NCI-H2227 (cell line): ENCODE results near the gene INPP5A.
"Not testable (repeated sequence)": the region's sequence is repeated elsewhere in the genome, so short reads cannot be mapped to it uniquely, and the experiment has no call there.

Experiments
- DNase-seq: peaks from one replicate; lab custom pipeline; 2025; ENCODE audit not compliant: unreplicated experiment; lab: John Stamatoyannopoulos, UW

Gene INPP5A

GRCh38 chr10:132547421-132547861 is 9.9 kb downstream of the INPP5A start:
- DNase-seq, result no peak

GRCh38 chr10:132548106-132548823 is 10.7 kb downstream of the INPP5A start:
- no peak for DNase-seq

- DNase-seq, result no peak
These were observed 11.3 kb downstream of the INPP5A start for GRCh38 chr10:132548869-132549268.

- DNase-seq, result no peak
These were observed 11.8 kb downstream of the INPP5A start for GRCh38 chr10:132549371-132549770.

- DNase-seq, result no peak
These were observed 12.9 kb downstream of the INPP5A start for GRCh38 chr10:132550366-132551092.

- no peak for DNase-seq
These were observed 13.7 kb downstream of the INPP5A start for GRCh38 chr10:132551093-132551807.

GRCh38 chr10:132551808-132552130 is 14.2 kb downstream of the INPP5A start:
- DNase-seq, result no peak

GRCh38 chr10:132552635-132553034 is 15.0 kb downstream of the INPP5A start:
- not testable (repeated sequence) for DNase-seq

GRCh38 chr10:132553568-132553967 is 16.0 kb downstream of the INPP5A start:
- not testable (repeated sequence) for DNase-seq

- DNase-seq, result no peak
These were observed 16.7 kb downstream of the INPP5A start for GRCh38 chr10:132554053-132554990.

- no peak for DNase-seq
These were observed 17.5 kb downstream of the INPP5A start for GRCh38 chr10:132554991-132555647.

- no peak for DNase-seq
These were observed 18.3 kb downstream of the INPP5A start for GRCh38 chr10:132555648-132556575.

GRCh38 chr10:132556994-132557441 is 19.4 kb downstream of the INPP5A start:
- no peak for DNase-seq

- DNase-seq, result no peak
These were observed 20.3 kb downstream of the INPP5A start for GRCh38 chr10:132557696-132558515.

GRCh38 chr10:132558516-132559413 is 21.2 kb downstream of the INPP5A start:
- no peak for DNase-seq

- no peak for DNase-seq
These were observed 22.0 kb downstream of the INPP5A start for GRCh38 chr10:132559538-132559937.

GRCh38 chr10:132560241-132560731 is 22.7 kb downstream of the INPP5A start:
- DNase-seq, result no peak
